Activated CD8-positive, alpha-beta memory T cell treated with anti-CD3 and anti-CD28 coated beads, Interleukin-2, amount 10 ng/mL, durations not matched to agents 7 days and 5 days (primary cell): ENCODE measurements around the gene KCNK7. TPM values are rescaled to one million over a fixed set of nuclear protein-coding genes. Genes with fewer than 3 reads are reported as not detected.

ENCODE experiments used
- ATAC-seq: fragments of 150-1000 bp; cut with Tn5 transposase; one replicate; pipeline ENCODE4 v1.10.0; 2021; ENCODE audit warnings: moderate library complexity
- CTCF ChIA-PET: fragments of 350-600 bp; sonication (Branson Sonifier 250); formaldehyde crosslinking; loops from one replicate; lab custom pipeline; 2021; ENCODE audit warnings: antibody characterized with exemption; lab: Charles Lee
- DNase-seq: peaks from one replicate; pipeline ENCODE4 v3.0.0-alpha.2; 2020
- H3K27ac Mint-ChIP-seq: one replicate; pipeline ENCODE4 v1.8.0; 2021; ENCODE audit warnings: mild to moderate bottlenecking, mixed read lengths
- H3K27me3 Mint-ChIP-seq: one replicate; pipeline ENCODE4 v1.8.0; 2021; ENCODE audit warnings: mixed read lengths
- H3K36me3 Mint-ChIP-seq: one replicate; pipeline ENCODE4 v1.8.0; 2021; ENCODE audit warnings: mild to moderate bottlenecking, mixed read lengths
- H3K4me1 Mint-ChIP-seq: one replicate; pipeline ENCODE4 v1.8.0; 2021; ENCODE audit warnings: mixed read lengths
- H3K4me3 Mint-ChIP-seq: one replicate; pipeline ENCODE4 v1.8.0; 2021; ENCODE audit warnings: mild to moderate bottlenecking, moderate library complexity, mixed read lengths
- H3K9me3 Mint-ChIP-seq: one replicate; pipeline ENCODE4 v1.8.0; 2022; ENCODE audit warnings: low read depth, mixed read lengths
- total RNA-seq, 2 experiments: library from RNA; stranded (reverse); gene quantifications; one replicate each; pipeline ENCODE4 v1.2.3, GENCODE V29; 2021

Gene KCNK7
- total RNA-seq, 2 experiments from 2014 or later, result 0.80 to 1.1 TPM

DNA sequence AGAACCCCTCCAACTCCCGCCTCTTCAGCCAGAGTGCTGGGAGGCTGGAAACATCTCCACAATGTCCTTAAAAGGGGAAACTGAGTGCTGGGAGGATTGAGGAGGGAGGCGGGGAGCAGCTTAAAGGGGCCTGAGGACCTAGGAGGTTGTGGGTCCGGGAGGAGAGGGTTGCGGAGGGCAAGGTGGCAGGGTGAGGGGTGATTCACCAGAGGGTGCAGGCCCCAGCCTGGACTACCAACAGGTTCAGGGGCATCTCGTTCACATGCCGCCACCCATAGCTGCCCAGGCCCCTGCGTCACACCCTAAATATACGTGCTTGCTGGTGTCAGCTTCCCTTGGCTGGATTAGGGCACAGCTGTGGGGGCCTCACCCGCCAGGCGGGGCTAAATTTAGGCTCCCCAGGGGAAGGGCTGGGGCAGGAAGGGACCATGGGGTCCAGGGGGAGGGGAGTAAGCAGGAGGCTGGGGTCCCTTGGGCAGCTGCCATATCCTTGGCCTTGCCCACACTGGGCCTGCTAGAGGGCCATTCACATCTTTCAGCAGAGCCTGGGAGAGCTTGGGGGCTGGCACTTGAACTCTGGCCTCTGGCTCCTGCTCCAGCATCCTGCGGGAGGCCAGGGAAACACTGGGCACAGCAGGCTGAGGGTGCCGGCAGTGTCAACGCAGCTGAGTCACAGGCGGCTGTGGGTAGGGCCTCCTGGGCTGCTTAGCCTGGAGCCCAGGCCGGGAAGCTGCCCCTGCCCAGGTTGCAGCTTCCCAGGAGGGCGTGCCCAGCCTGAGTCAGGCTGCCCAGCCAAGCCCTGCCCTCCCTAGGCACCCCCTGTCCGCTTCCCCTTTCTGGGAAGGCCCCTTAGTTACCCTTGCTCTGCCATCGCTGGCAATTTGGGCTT lies 18.5 kb downstream of the KCNK7 start:
- ATAC-seq (no peak), DNase-seq (peak; percentile 60)
- CTCF ChIA-PET, result interaction anchor here (0.7 to 7.1 kb wide), 6 partner anchors 11 to 61 kb away, joined by 3 to 172 read pairs (median 7); partner anchors contain the start of genes KCNK7, MAP3K11, PCNX3 and SIPA1
- H3K36me3 Mint-ChIP-seq, result peaks cover 20% of the 10 kb centered on the region
- no peaks in the 10 kb centered on the region for H3K27me3 Mint-ChIP-seq
- peaks cover 40% of the 10 kb centered on the region for H3K4me1 Mint-ChIP-seq
- peak overlapping the region; percentile 84 for H3K4me3 Mint-ChIP-seq
- H3K9me3 Mint-ChIP-seq, result no peaks in the 10 kb centered on the region
- peak overlapping the region; percentile 84 for H3K27ac Mint-ChIP-seq

DNA sequence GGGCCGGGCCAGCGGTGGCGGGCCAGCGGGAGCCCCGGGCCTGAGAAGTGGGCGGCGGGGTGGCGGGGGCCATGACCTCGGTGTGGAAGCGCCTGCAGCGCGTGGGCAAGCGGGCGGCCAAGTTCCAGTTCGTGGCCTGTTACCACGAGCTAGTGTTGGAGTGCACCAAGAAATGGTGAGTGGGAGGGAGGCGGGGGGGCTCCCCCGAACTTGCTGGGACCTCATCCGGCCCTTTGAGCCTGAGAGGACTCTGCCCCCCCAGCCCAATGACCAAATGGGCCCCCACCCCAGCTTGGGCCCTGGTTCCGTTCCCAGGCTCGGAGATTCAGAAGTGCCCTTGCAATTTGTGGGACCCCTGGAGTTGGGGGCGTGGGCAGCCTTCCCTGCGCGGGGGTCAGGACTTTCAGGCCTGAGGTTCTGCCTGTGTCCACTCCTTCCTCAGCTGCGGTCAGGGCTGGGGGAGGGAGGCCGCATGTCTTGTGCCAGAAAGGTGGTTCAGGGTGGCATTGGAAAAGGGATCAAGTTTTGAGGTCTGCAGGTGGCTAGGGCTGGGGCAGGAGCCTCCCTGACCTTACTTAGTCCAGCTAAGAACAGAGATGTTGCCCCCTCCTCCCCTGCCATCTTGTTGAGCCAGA lies 19.3 kb downstream of the KCNK7 start:
- Mint-ChIP-seq H3K27me3 (no peaks in the 10 kb centered on the region), H3K4me1 (peaks cover 45% of the 10 kb centered on the region), H3K27ac (peak overlapping the region; percentile 84), H3K9me3 (no peaks in the 10 kb centered on the region), H3K36me3 (peaks cover 17% of the 10 kb centered on the region), H3K4me3 (peak overlapping the region; percentile 84)
- CTCF ChIA-PET, result interaction anchor here (1.4 to 7.1 kb wide), 6 partner anchors 11 to 79 kb away, joined by 4 to 172 read pairs (median 7); partner anchors contain the start of genes KCNK7, MAP3K11 and PCNX3
- ATAC-seq (no peak), DNase-seq (peak; percentile 61)

DNA sequence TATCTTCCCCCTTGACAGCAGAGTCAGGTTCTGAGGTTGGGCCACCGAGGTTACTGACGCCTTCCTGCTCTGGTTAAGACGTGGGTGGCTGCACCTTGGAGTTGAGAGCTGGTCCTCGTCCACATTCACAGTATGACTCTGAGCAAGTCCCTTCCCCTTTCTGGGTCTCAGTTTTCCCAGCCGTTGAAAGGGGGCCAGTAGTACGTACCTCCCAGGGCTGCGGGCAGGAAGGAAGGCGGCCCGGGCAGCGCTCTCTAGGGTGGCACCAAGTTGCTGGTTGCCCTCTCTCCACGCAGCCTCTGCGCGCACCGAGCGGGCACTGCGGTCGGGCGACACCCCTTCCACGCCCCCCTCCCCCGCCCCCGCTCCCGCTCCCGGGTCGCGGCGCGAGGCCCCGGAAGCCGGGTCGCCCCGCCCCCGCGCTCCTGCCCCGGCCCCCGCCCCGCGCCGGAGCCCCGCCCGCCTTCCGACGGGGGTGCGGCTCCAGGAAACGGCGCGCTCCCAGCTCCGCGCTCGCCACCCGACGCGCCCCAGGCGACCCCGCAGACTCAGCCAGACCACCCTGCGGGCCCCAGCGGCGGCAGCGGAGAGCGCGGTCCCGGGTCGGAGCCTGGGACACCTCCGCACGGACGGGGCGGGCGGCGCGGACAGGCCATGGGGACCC lies 19.9 kb downstream of the KCNK7 start, which contains the start of gene EHBP1L1:
EHBP1L1 (plus strand) TSS at position 486 of the 664 bp plus-strand sequence. CDS start 250 bp downstream, outside the sequence.
- CTCF ChIA-PET, result interaction anchor here (0.9 to 7.1 kb wide), 8 partner anchors 10 to 78 kb away, joined by 3 to 172 read pairs (median 4); partner anchors contain the start of genes KCNK7, MAP3K11 and PCNX3
- peak; percentile 40 for ATAC-seq
- H3K27ac Mint-ChIP-seq, result peak within 1 kb of the TSS; percentile 91
- H3K36me3 Mint-ChIP-seq, result peaks cover 15% of the 10 kb centered on the region
- peaks cover 49% of the 10 kb centered on the region for H3K4me1 Mint-ChIP-seq
- no peaks in the 10 kb centered on the region for H3K9me3 Mint-ChIP-seq
- peak; percentile 89 for DNase-seq
- peak within 1 kb of the TSS; percentile 84 for H3K4me3 Mint-ChIP-seq
- H3K27me3 Mint-ChIP-seq, result no peaks in the 10 kb centered on the region

DNA sequence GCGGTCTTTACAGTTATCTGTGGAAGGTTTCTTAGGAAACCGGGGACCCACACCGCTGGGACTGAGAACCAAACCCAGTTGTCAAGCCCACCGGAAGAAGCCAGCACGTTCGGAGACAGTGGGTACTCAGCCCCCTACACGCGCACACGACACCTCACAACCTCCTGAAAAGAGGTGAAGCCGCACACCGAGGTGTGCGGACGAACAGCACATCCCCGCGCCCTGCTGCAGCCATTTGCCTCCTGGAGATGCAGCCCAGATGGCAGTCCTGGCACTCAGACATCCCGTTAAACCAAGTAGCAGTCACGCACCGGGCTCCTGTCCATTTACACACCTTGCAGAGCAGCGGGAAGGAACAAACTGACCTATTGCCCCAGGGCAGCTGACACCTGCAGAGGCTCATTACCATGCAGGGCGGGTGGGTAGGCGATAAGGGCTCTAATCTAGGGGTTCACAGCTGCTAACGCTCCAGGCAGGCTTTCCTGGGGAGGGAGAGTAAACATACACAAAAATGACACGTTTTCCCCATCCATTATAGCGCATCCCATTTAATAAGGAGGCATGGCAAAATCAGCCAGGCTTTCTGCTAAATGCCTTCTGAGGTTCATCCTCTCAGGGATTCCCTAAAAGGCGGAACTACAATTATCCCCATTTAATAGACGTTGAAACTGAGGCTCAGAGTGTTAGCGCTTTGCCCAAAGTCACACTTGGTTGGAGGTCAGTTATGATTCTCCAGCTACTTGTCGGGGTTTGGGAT lies 20.6 kb downstream of the KCNK7 start:
- ATAC-seq (peak; percentile 1), DNase-seq (no peak)

DNA sequence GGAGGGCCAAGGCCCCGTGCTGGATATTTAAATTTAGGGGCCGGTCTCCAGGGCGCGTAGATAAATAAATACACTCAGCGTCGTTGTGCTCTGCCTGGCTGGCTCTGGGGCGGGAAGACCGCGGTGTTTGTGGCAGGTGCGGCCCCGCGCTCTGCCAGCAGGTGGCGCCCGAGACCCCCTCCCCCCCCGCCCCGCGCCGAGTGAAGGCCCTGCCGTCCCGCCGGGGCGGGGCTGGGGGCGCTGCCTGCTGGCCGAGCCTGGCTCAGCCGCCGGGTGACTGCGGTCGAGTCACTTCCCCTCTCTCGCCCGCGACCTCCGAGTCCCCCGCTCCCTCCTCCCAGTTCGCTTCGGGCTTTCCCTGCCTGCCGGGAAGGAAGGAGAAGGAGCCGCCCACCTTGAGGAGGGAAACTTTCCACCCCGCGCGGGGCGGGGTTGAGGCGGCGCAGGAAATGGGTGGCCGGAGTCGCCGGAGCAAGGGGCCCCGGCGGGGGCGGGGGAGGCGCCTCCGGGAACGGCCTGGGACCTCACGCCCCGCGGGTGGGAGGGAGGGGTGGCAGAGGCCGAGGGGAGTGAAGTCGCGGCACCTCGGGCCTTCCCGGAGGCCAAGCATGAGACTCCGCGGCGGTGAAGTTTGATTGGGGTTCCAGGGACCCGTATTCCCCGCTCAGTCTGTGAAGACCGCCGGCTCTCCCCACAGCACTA lies 21.3 kb downstream of the KCNK7 start:
- ATAC-seq (peak; percentile 17), DNase-seq (peak; percentile 93)
- peaks cover 12% of the 10 kb centered on the region for H3K36me3 Mint-ChIP-seq
- H3K27me3 Mint-ChIP-seq, result no peaks in the 10 kb centered on the region
- H3K4me3 Mint-ChIP-seq, result peak overlapping the region; percentile 84
- no peaks in the 10 kb centered on the region for H3K9me3 Mint-ChIP-seq
- CTCF ChIA-PET, result interaction anchor here (0.9 to 16.3 kb wide), 10 partner anchors 8 to 64 kb away, joined by 3 to 388 read pairs (median 8); partner anchors contain the start of genes KCNK7, LTBP3 and SIPA1
- H3K4me1 Mint-ChIP-seq, result peaks cover 53% of the 10 kb centered on the region
- peak overlapping the region; percentile 91 for H3K27ac Mint-ChIP-seq

More for the DNA sequence above, 20.6 kb downstream of the KCNK7 start:
- H3K27me3 Mint-ChIP-seq, result no peaks in the 10 kb centered on the region
- H3K4me3 Mint-ChIP-seq, result peak overlapping the region; percentile 84
- H3K9me3 Mint-ChIP-seq, result no peaks in the 10 kb centered on the region
- peaks cover 52% of the 10 kb centered on the region for H3K4me1 Mint-ChIP-seq
- CTCF ChIA-PET, result interaction anchor here (0.9 to 7.1 kb wide), 8 partner anchors 9 to 78 kb away, joined by 3 to 172 read pairs (median 4); partner anchors contain the start of genes KCNK7, MAP3K11 and PCNX3
- peak overlapping the region; percentile 91 for H3K27ac Mint-ChIP-seq
- H3K36me3 Mint-ChIP-seq, result peaks cover 15% of the 10 kb centered on the region

DNA sequence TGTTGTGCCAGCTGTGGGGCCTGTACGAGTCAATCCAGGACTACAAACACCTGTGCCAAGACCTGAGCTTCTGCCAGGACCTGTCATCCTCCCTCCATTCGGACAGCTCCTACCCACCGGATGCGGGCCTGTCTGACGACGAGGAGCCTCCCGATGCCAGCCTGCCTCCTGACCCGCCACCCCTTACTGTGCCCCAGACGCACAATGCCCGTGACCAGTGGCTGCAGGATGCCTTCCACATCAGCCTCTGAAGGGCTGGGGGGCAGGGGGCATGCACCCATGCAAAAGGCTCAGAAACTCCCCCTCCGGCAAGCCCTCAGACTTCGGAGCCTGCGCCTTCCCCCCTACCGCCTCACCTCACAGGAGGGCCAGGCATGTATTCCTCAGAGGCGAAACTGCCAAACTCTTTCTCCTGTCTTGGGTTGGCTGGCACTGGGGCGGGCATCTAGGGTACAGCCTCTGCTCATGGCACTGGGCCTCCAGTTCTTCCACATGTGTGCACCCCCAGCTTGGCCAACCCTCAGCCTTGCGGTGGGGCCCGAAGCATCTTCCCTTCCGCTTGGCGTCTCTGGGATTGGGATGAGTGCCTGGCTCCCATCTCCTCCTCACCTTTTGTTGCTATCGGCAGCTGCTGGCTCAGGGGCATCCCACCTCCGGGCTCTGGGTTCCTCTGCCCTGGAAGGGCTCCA lies 22.1 kb downstream of the KCNK7 start:
- Mint-ChIP-seq H3K36me3 (peaks cover 12% of the 10 kb centered on the region), H3K27ac (peak overlapping the region; percentile 84), H3K4me1 (peaks cover 54% of the 10 kb centered on the region), H3K27me3 (no peaks in the 10 kb centered on the region), H3K9me3 (no peaks in the 10 kb centered on the region), H3K4me3 (peak overlapping the region; percentile 84)
- peak; percentile 64 for DNase-seq
- CTCF ChIA-PET, result interaction anchor here (0.9 to 16.3 kb wide), 13 partner anchors 8 to 80 kb away, joined by 3 to 388 read pairs (median 6); partner anchors contain the start of genes KCNK7, LTBP3, PCNX3 and SIPA1
- ATAC-seq, result no peak

DNA sequence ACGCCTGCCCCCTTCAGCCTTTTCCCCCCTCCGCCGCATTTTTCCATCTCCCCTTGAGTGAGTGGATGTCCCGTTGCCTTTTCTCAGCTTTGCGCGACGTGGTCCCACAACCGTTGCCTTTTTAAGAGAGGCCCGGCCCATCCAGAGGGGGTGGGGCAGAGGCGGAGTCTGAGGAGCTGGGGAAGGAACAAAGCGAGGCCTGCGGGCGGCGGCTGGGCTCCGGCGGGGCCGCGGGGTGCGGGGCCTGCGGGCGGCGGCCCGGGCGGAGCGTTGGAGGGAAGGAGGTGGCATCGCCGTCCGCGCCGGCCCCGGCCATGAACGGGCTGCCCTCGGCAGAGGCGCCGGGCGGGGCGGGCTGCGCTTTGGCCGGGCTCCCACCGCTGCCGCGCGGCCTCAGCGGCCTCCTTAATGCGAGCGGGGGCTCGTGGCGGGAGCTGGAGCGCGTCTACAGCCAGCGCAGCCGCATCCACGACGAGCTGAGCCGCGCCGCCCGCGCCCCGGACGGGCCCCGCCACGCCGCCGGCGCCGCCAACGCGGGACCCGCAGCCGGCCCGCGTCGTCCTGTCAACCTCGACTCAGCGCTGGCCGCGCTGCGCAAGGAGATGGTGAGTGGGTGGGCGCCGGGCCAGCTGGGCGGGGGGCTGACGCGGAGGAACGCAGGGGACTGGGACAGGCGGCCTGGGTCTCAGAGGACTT lies 23.1 kb downstream of the KCNK7 start, which contains the start of gene FAM89B:
FAM89B (plus strand) TSS at position 183 of the 696 bp plus-strand sequence; CDS start at position 315, 132 bp downstream.
- H3K27ac Mint-ChIP-seq, result peak within 1 kb of the TSS; percentile 98
- peak within 1 kb of the TSS; percentile 100 for H3K4me3 Mint-ChIP-seq
- no peaks in the 10 kb centered on the region for H3K27me3 Mint-ChIP-seq
- peak; percentile 94 for DNase-seq
- no peaks in the 10 kb centered on the region for H3K9me3 Mint-ChIP-seq
- CTCF ChIA-PET, result interaction anchor here (0.5 to 16.3 kb wide), 17 partner anchors 7 to 287 kb away, joined by 3 to 388 read pairs (median 5); partner anchors contain the start of genes DPF2, KCNK7, LTBP3 and PCNX3
- ATAC-seq, result peak; percentile 14
- peaks cover 50% of the 10 kb centered on the region for H3K4me1 Mint-ChIP-seq
- H3K36me3 Mint-ChIP-seq, result peaks cover 15% of the 10 kb centered on the region

DNA sequence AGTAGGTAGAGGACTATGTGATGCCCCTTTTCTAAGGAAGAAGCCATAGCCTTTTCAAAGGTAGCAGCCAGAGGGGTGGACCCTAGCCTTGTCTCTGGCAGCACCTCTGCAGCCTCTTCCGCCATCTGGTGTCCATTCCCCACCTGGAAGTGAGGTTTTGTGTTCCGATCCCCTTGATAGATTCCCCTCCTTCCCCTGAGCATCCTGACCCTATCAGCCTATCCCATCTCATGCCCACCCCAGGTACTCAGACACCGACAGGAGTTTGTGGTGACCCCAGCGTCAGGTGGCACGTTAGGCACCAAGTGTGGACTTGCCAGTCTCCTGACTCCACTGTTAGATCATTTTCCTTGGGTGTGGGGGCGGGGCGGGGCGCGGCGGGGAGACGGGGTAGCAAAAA lies 23.7 kb downstream of the KCNK7 start:
- H3K27ac Mint-ChIP-seq, result peak overlapping the region; percentile 98
- H3K4me1 Mint-ChIP-seq, result peaks cover 52% of the 10 kb centered on the region
- peaks cover 15% of the 10 kb centered on the region for H3K36me3 Mint-ChIP-seq
- ATAC-seq (no peak), DNase-seq (no peak)
- no peaks in the 10 kb centered on the region for H3K9me3 Mint-ChIP-seq
- no peaks in the 10 kb centered on the region for H3K27me3 Mint-ChIP-seq
- peak overlapping the region; percentile 100 for H3K4me3 Mint-ChIP-seq
- CTCF ChIA-PET, result interaction anchor here (0.7 to 16.3 kb wide), 10 partner anchors 12 to 288 kb away, joined by 3 to 388 read pairs (median 5); partner anchors contain the start of genes KCNK7, LTBP3 and PCNX3

DNA sequence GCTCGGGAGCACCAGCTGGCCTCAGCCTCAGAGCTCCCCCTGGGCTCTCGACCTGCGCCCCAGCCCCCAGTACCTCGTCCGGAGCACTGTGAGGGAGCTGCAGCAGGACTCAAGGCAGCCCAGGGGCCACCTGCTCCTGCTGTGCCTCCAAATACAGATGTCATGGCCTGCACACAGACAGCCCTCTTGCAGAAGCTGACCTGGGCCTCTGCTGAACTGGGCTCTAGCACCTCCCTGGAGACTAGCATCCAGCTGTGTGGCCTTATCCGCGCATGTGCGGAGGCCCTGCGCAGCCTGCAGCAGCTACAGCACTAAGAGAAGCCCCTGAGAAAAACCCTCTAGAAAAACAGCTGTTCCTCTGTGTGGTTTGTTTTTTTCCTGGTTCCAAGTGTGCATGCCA lies 24.2 kb downstream of the KCNK7 start:
- DNase-seq, result no peak
- CTCF ChIA-PET, result interaction anchor here (0.8 to 16.3 kb wide), 7 partner anchors 12 to 93 kb away, joined by 3 to 388 read pairs (median 14); partner anchors contain the start of genes KCNK7, LTBP3 and PCNX3
- H3K36me3 Mint-ChIP-seq, result peaks cover 11% of the 10 kb centered on the region
- H3K4me1 Mint-ChIP-seq, result peaks cover 57% of the 10 kb centered on the region
- no peaks in the 10 kb centered on the region for H3K27me3 Mint-ChIP-seq
- H3K4me3 Mint-ChIP-seq, result peak overlapping the region; percentile 100
- no peak for ATAC-seq
- H3K27ac Mint-ChIP-seq, result peak overlapping the region; percentile 98
- no peaks in the 10 kb centered on the region for H3K9me3 Mint-ChIP-seq
